ENCODE data around the gene NFATC2. TPM values are rescaled to one million over a fixed set of nuclear protein-coding genes. Genes with fewer than 3 reads are reported as not detected.

NFATC2 gene
- total and polyA plus RNA-seq, 12 donors: 0.61 to 7.7 (median 4.0) TPM

DNA sequence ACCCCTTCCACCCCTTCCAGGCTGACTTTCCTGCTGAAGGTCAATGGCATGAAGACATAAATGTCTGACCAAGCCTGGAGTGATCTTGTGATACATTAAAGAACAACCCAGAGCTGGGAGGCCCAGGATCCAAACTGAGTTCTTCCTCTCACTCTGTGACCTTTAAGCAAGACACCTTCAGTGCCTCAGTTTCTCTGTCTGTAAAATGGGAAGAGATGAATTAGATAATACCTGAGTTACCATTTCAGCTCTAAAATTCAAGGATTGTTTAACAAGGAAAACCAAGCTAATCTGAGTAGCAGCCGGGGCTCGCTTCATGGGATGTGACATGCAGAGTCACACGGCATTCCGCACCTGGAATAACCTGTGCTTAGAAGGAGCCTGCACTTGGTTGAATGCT, 7.0 kb upstream of the NFATC2 start:
- Histone ChIP-seq H3K27me3 (no peaks in the 10 kb centered on the region), H3K4me3 (no peak overlapping the region), H3K36me3 (replicated peaks in 1 of 2) (no peaks in the 10 kb centered on the region), H3K27ac (no peak overlapping the region), H3K4me1 (replicated peaks in 1 of 2) (no peaks in the 10 kb centered on the region), H3K9me3 (replicated peaks in 1 of 3) (no peaks in the 10 kb centered on the region)
- intact Hi-C loops (cut with DNase I): no loop called here
- WGBS, 4 donors: 98 to 100% (median 99%) methylated on average over 4 of the region's 4 CpGs
- no peak for TF ChIP-seq POLR2A (IDR thresholded peaks at IDR 0.05)
- TF ChIP-seq, protein P1, sequence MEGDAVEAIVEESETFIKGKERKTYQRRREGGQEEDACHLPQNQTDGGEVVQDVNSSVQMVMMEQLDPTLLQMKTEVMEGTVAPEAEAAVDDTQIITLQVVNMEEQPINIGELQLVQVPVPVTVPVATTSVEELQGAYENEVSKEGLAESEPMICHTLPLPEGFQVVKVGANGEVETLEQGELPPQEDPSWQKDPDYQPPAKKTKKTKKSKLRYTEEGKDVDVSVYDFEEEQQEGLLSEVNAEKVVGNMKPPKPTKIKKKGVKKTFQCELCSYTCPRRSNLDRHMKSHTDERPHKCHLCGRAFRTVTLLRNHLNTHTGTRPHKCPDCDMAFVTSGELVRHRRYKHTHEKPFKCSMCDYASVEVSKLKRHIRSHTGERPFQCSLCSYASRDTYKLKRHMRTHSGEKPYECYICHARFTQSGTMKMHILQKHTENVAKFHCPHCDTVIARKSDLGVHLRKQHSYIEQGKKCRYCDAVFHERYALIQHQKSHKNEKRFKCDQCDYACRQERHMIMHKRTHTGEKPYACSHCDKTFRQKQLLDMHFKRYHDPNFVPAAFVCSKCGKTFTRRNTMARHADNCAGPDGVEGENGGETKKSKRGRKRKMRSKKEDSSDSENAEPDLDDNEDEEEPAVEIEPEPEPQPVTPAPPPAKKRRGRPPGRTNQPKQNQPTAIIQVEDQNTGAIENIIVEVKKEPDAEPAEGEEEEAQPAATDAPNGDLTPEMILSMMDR (IDR thresholded peaks at IDR 0.05): no peak
- no peak for DNase-seq

DNA sequence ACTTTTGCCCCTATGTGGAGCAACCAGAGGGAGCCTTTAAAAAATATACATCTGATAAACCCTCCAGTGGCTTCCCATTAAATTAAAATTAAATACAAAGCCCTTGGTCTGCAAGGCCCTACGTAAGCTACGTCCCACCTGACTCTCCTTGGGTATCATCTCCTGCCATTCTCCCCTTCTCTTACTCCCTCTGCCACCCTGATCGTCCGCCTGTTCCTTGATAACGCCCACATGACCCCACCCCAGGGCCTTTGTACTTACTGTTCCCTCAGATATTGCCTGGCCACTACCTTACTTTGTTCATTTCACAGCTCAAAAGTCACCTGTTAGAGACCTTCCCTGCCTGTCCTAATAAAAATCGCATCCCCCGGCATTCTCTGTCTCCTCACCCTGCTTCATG, 5.4 kb upstream of the NFATC2 start:
- Histone ChIP-seq H3K27ac (no peak overlapping the region), H3K4me3 (no peak overlapping the region), H3K36me3 (replicated peaks in 1 of 2) (no peaks in the 10 kb centered on the region), H3K27me3 (no peaks in the 10 kb centered on the region), H3K4me1 (replicated peaks in 1 of 2) (peaks cover 2 to 4% of the 10 kb centered on the region in 2 donors), H3K9me3 (replicated peaks in 1 of 3) (no peaks in the 10 kb centered on the region)
- intact Hi-C loops (cut with DNase I): no loop called here
- WGBS, 4 donors: 95 to 98% (median 96%) methylated on average over 7 of the region's 7 CpGs
- TF ChIP-seq, protein P1 (IDR thresholded peaks at IDR 0.05): no peak
- TF ChIP-seq POLR2A (IDR thresholded peaks at IDR 0.05): no peak
- no peak for DNase-seq

DNA sequence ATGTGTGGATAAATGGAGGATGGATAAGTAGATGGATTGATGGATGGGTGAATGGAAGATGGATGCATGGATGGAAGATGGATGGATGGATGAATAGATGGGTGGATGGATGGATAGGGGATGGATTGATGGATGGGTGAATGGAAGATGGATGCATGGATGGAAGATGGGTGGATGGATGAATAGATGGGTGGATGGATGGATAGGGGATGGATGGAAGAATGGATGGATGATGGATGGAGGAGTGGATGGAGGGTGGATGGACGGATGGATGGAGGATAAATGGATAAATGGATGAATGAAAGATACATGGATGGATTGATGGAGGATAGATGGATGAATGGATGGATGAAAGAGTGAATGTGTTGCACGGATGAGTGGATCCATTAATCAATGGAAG, 3.0 kb upstream of the NFATC2 start:
- intact Hi-C loops (cut with DNase I): no loop called here

DNA sequence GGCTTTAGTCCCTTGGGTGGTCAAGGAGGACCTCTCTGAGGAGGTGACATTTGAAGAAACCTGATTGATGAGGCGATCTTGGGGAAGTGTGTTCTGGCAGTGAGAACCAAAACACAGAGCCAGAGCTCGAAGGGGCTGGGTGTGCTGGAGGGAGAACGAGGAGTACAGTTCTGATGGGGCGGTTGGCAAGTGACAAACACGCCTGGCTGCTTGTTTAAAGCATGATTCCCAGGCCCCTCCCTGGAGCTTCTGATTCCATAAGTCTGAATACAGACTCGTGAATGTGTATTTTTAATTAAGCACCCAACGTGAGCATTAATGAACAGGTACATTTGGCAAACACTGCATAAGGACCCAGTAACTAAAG, 886 bp upstream of the NFATC2 start:
- Histone ChIP-seq H3K9me3 (replicated peaks in 1 of 3) (no peaks in the 10 kb centered on the region), H3K36me3 (replicated peaks in 1 of 2) (no peaks in the 10 kb centered on the region), H3K27me3 (no peaks in the 10 kb centered on the region), H3K4me1 (replicated peaks in 1 of 2) (peaks cover 4 to 7% of the 10 kb centered on the region in 2 donors), H3K4me3 (no peak overlapping the region), H3K27ac (no peak overlapping the region)
- TF ChIP-seq, protein P1 (IDR thresholded peaks at IDR 0.05): no peak
- TF ChIP-seq POLR2A (IDR thresholded peaks at IDR 0.05): no peak
- WGBS, 4 donors: 74 to 83% (median 79%) methylated on average over 7 of the region's 7 CpGs
- intact Hi-C loops (cut with DNase I): no loop called here
- DNase-seq: no peak

More for the DNA sequence above, 3.0 kb upstream of the NFATC2 start:
- no peak for DNase-seq
- Histone ChIP-seq H3K27me3 (no peaks in the 10 kb centered on the region), H3K4me1 (replicated peaks in 1 of 2) (peaks cover 4 to 7% of the 10 kb centered on the region in 2 donors), H3K27ac (no peak overlapping the region), H3K36me3 (replicated peaks in 1 of 2) (no peaks in the 10 kb centered on the region), H3K9me3 (replicated peaks in 1 of 3) (no peaks in the 10 kb centered on the region), H3K4me3 (no peak overlapping the region)
- TF ChIP-seq, protein P1 (IDR thresholded peaks at IDR 0.05): no peak
- TF ChIP-seq POLR2A (IDR thresholded peaks at IDR 0.05): no peak
- 74 to 86% (median 80%) methylated on average over 2 of the region's 2 CpGs for WGBS, 4 donors
